ENCODE results near the gene SELENOP.

The SELENOP gene

GRCh38 chr5:42836070-42836769 is 24.5 kb upstream of the SELENOP start:
- Mint-ChIP-seq H3K27ac (no peak overlapping the region), H3K36me3 (ENCODE audit: low read depth) (no peaks in the 10 kb centered on the region), H3K27me3 (ENCODE audit: low read depth) (peaks cover 2% of the 10 kb centered on the region), H3K9me3 (peaks cover 16% of the 10 kb centered on the region), H3K4me1 (peaks cover 9% of the 10 kb centered on the region), H3K4me3 (no peak overlapping the region)
- no peak for TF ChIP-seq CTCF (IDR thresholded peaks at IDR 0.05; ENCODE audit: unreplicated experiment in 3 of 3)

- no peak for TF ChIP-seq CTCF (IDR thresholded peaks at IDR 0.05; ENCODE audit: unreplicated experiment in 3 of 3)
- Mint-ChIP-seq H3K27ac (no peak overlapping the region), H3K27me3 (ENCODE audit: low read depth) (no peaks in the 10 kb centered on the region), H3K36me3 (ENCODE audit: low read depth) (no peaks in the 10 kb centered on the region), H3K4me1 (peaks cover 23% of the 10 kb centered on the region), H3K9me3 (peaks cover 12% of the 10 kb centered on the region), H3K4me3 (no peak overlapping the region)
Measured at GRCh38 chr5:42832060-42832459, 20.4 kb upstream of the SELENOP start.

GRCh38 chr5:42830924-42831323 is 19.2 kb upstream of the SELENOP start:
- peaks cover 27% of the 10 kb centered on the region for H3K4me1 Mint-ChIP-seq
- H3K27ac Mint-ChIP-seq, result peak overlapping the region in 2 of 3 experiments; percentile 4 to 24
- peaks cover 12% of the 10 kb centered on the region for H3K9me3 Mint-ChIP-seq
- H3K27me3 Mint-ChIP-seq (ENCODE audit: low read depth), result no peaks in the 10 kb centered on the region
- no peak overlapping the region for H3K4me3 Mint-ChIP-seq
- TF ChIP-seq CTCF (IDR thresholded peaks at IDR 0.05; ENCODE audit: unreplicated experiment in 3 of 3), result no peak
- no peaks in the 10 kb centered on the region for H3K36me3 Mint-ChIP-seq (ENCODE audit: low read depth)

- no peaks in the 10 kb centered on the region for H3K36me3 Mint-ChIP-seq (ENCODE audit: low read depth)
- H3K9me3 Mint-ChIP-seq, result peaks cover under 1% of the 10 kb centered on the region
- TF ChIP-seq CTCF (IDR thresholded peaks at IDR 0.05; ENCODE audit: unreplicated experiment in 3 of 3), result no peak
- H3K4me1 Mint-ChIP-seq, result peaks cover 27% of the 10 kb centered on the region
- peak overlapping the region; percentile 58 to 95 (median 71) for H3K27ac Mint-ChIP-seq
- no peaks in the 10 kb centered on the region for H3K27me3 Mint-ChIP-seq (ENCODE audit: low read depth)
- no peak overlapping the region for H3K4me3 Mint-ChIP-seq
Measured at GRCh38 chr5:42828671-42829070, 17.0 kb upstream of the SELENOP start.

- no peak for TF ChIP-seq CTCF (IDR thresholded peaks at IDR 0.05; ENCODE audit: unreplicated experiment in 3 of 3)
- H3K9me3 Mint-ChIP-seq, result no peaks in the 10 kb centered on the region
- H3K4me1 Mint-ChIP-seq, result peaks cover 27% of the 10 kb centered on the region
- H3K27ac Mint-ChIP-seq, result peak overlapping the region in 2 of 3 experiments; percentile 69 to 71
- H3K36me3 Mint-ChIP-seq (ENCODE audit: low read depth), result no peaks in the 10 kb centered on the region
- H3K27me3 Mint-ChIP-seq (ENCODE audit: low read depth), result no peaks in the 10 kb centered on the region
- H3K4me3 Mint-ChIP-seq, result no peak overlapping the region
Measured at GRCh38 chr5:42826757-42827515, 15.2 kb upstream of the SELENOP start.
